Measurements from ENCODE around the gene NINJ2. TPM values are rescaled to one million over a fixed set of nuclear protein-coding genes. Genes with fewer than 3 reads are reported as not detected.

The NINJ2 gene
- total RNA-seq, 2 donors from 2014 or later = 2.1 to 4.2 TPM

GRCh38 chr12:527241-527640 lies 136.0 kb downstream of the NINJ2 start:
- intact Hi-C loops (cut with DNase I) = no loop called here

DNA sequence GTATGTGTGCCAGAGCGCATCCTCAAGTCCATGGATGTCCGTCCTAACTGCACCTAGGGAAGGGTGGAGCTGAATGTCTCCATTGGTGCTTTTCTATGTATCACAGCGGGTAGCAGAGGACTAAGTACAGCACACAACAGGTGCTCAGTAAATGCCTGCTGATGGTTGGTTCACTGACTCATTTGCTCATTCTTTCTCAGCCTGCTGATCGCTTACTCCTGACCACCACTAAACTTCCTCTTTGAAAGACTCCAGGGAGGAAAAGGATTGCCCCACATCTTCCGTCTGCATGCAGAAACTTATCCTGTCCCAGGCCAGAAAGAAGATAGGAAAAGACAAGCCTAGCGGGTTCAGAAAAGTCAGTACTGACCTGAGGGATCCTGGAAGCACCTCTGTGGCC lies 137.2 kb downstream of the NINJ2 start:
- no peak for DNase-seq
- no peaks in the 10 kb centered on the region for H3K9me3 ChIP-seq
- TF ChIP-seq, protein P1, sequence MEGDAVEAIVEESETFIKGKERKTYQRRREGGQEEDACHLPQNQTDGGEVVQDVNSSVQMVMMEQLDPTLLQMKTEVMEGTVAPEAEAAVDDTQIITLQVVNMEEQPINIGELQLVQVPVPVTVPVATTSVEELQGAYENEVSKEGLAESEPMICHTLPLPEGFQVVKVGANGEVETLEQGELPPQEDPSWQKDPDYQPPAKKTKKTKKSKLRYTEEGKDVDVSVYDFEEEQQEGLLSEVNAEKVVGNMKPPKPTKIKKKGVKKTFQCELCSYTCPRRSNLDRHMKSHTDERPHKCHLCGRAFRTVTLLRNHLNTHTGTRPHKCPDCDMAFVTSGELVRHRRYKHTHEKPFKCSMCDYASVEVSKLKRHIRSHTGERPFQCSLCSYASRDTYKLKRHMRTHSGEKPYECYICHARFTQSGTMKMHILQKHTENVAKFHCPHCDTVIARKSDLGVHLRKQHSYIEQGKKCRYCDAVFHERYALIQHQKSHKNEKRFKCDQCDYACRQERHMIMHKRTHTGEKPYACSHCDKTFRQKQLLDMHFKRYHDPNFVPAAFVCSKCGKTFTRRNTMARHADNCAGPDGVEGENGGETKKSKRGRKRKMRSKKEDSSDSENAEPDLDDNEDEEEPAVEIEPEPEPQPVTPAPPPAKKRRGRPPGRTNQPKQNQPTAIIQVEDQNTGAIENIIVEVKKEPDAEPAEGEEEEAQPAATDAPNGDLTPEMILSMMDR (IDR thresholded peaks at IDR 0.05) = no peak

More at GRCh38 chr12:527241-527640, 136.0 kb downstream of the NINJ2 start:
- Histone ChIP-seq H3K4me3 (no peak overlapping the region), H3K4me1 (no peaks in the 10 kb centered on the region), H3K9ac (ENCODE audit: low read depth in 2 of 2, low read length in 2 of 2) (no peak overlapping the region), H3K36me3 (no peaks in the 10 kb centered on the region), H3K27ac (no peak overlapping the region), H3K27me3 (no peaks in the 10 kb centered on the region), H3K9me3 (no peaks in the 10 kb centered on the region)
- TF ChIP-seq, protein P1 (IDR thresholded peaks at IDR 0.05) = no peak
- DNase-seq = no peak

GRCh38 chr12:524167-524951 lies 138.9 kb downstream of the NINJ2 start:
- Histone ChIP-seq H3K36me3 (no peaks in the 10 kb centered on the region), H3K4me3 (no peak overlapping the region), H3K9ac (ENCODE audit: low read depth in 2 of 2, low read length in 2 of 2) (no peak overlapping the region), H3K9me3 (no peaks in the 10 kb centered on the region), H3K27ac (no peak overlapping the region), H3K4me1 (no peaks in the 10 kb centered on the region), H3K27me3 (no peaks in the 10 kb centered on the region)
- intact Hi-C loops (cut with DNase I) = no loop called here
- no peak for DNase-seq
- TF ChIP-seq, protein P1 (IDR thresholded peaks at IDR 0.05) = no peak

More for the DNA sequence above, 137.2 kb downstream of the NINJ2 start:
- no peak overlapping the region for H3K9ac ChIP-seq (ENCODE audit: low read depth in 2 of 2, low read length in 2 of 2)
- no peak overlapping the region for H3K27ac ChIP-seq
- H3K36me3 ChIP-seq = no peaks in the 10 kb centered on the region
- no peaks in the 10 kb centered on the region for H3K27me3 ChIP-seq
- no peak overlapping the region for H3K4me3 ChIP-seq
- intact Hi-C loops (cut with DNase I) = no loop called here
- H3K4me1 ChIP-seq = no peaks in the 10 kb centered on the region

DNA sequence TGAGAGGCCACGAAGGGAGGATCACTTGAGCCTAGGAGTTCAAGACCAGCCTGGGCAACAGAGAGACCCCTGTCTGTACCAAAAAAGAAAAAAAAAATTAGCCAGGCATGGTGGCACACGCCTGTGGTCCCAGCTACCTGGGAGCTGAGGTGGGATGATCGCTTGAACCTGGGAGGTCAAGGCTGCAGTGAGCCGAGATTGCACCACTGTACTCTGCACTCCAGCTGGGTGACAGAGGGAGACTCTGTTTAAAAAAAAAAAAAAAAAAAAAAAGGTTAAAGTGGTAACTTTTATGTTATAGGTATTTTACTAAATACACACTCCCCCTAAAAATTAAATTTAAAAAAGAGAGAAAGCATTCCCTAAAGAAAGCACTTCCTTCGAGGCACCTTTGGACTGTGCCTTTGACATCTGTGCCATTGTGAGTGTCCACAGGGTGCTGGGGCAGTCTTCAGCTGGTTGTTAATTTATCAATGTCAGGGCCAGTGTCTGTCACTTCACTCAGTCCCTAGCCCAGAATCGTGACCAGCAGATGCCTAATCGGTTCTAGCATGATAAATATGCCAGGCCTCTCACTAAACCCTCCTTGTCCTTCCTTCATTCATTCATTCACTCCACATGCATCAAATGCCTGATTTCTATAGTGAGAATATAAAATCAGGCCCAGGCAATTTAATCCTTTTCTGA lies 140.4 kb downstream of the NINJ2 start:
- H3K9me3 ChIP-seq = no peaks in the 10 kb centered on the region
- intact Hi-C loops (cut with DNase I) = no loop called here
- TF ChIP-seq, protein P1 (IDR thresholded peaks at IDR 0.05) = no peak
- H3K36me3 ChIP-seq = no peaks in the 10 kb centered on the region
- DNase-seq = no peak
- H3K4me3 ChIP-seq = no peak overlapping the region
- no peak overlapping the region for H3K27ac ChIP-seq
- no peaks in the 10 kb centered on the region for H3K4me1 ChIP-seq
- no peak overlapping the region for H3K9ac ChIP-seq (ENCODE audit: low read depth in 2 of 2, low read length in 2 of 2)
- no peaks in the 10 kb centered on the region for H3K27me3 ChIP-seq

DNA sequence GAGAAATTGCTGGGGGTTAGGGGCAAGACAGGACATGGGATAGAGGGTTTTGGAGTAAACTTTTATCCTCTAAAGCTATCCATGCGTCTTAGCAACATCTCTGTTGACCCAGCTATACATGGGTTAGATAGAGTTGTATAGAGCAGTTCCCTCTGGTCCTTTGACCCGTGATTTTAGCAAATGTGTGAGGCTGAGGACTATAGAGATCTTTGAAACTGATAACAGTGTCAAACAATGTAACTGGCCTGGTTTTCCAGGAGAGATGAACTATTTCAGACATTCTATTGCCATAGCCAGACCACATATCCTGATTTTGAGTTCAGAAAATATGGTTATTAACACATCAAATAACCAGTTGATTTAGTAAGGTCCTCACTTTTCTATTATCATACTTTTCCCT lies 143.1 kb downstream of the NINJ2 start:
- intact Hi-C loops (cut with DNase I) = no loop called here
- no peak overlapping the region for H3K4me3 ChIP-seq
- no peaks in the 10 kb centered on the region for H3K36me3 ChIP-seq
- H3K27ac ChIP-seq = no peak overlapping the region
- no peaks in the 10 kb centered on the region for H3K27me3 ChIP-seq
- no peak overlapping the region for H3K9ac ChIP-seq (ENCODE audit: low read depth in 2 of 2, low read length in 2 of 2)
- H3K9me3 ChIP-seq = no peaks in the 10 kb centered on the region
- H3K4me1 ChIP-seq = no peaks in the 10 kb centered on the region
- DNase-seq = no peak
- TF ChIP-seq, protein P1 (IDR thresholded peaks at IDR 0.05) = no peak
